Esophagus muscularis mucosa (tissue), 4 donors: ENCODE measurements around the gene KREMEN1. TPM values are rescaled to one million over a fixed set of nuclear protein-coding genes. Genes with fewer than 3 reads are reported as not detected.

Experiments used
- DNase-seq: peaks from one replicate; pipeline ENCODE4 v3.0.0-alpha.2; 2017; ENCODE audit errors: extremely low spot score
- H3K27ac ChIP-seq, 4 donors: fragments of 200-600 bp; sonication (generic); replicated peaks in 1 of 4; 1 replicate in 3 of 4; 2 replicates in 1 of 4; pipeline ENCODE4 v1.5.1; 2016 to 2019; ENCODE audit warnings: mild to moderate bottlenecking in 1 of 4
- H3K27me3 ChIP-seq, 4 donors: fragments of 200-600 bp; sonication (generic); one replicate each; pipeline versions ENCODE4 v1.5.1 to v1.6.0; 2016 to 2019
- H3K36me3 ChIP-seq, 4 donors: fragments of 200-600 bp; sonication (generic); one replicate each; pipeline ENCODE4 v1.5.1; 2016 to 2019
- H3K4me1 ChIP-seq, 4 donors: fragments of 200-600 bp; sonication (generic); one replicate each; pipeline ENCODE4 v1.5.1; 2016 to 2019
- H3K4me3 ChIP-seq, 4 donors: fragments of 200-600 bp; sonication (generic); 1 replicate in 2 of 4; 2 replicates in 2 of 4; pipeline ENCODE4 v1.5.1; 2016 to 2019; ENCODE audit warnings: mild to moderate bottlenecking in 4 of 4, moderate library complexity in 1 of 4
- H3K9me3 ChIP-seq, 4 donors: fragments of 200-600 bp; sonication (generic); 1 replicate in 3 of 4; 2 replicates in 1 of 4; pipeline ENCODE4 v1.5.1; 2016 to 2019
- EP300 ChIP-seq: sonication (generic); formaldehyde crosslinking; IDR thresholded peaks from one replicate; pipeline ENCODE4 v1.6.1; 2017; ENCODE audit warnings: antibody characterized with exemption
- POLR2A ChIP-seq: fragments of 450-650 bp; IDR thresholded peaks from one replicate; pipeline ENCODE4 v1.6.1; 2017; ENCODE audit warnings: antibody characterized with exemption, moderate library complexity, mild to moderate bottlenecking, low read depth
- POLR2AphosphoS5 ChIP-seq, 2 donors: sonication (generic); formaldehyde crosslinking; IDR thresholded peaks; one replicate each; pipeline ENCODE4 v1.6.1; 2017; ENCODE audit warnings: antibody characterized with exemption in 2 of 2
- WGBS: methylation state at CpG from one replicate; pipeline ENCODE4 v1.1.5; 2018; 5-methylcytosine and 5-hydroxymethylcytosine counted together
- intact Hi-C: fragments of 100-400 bp; cut with DNase I; formaldehyde crosslinking; loops from one replicate; pipeline ENCODE4 v1.15.1; 2023
- total RNA-seq, 4 donors: library from RNA; depleted of rRNA; stranded (reverse); fragments of >200 nt; gene quantifications; one replicate each; pipeline versions ENCODE4 v1.1.0 to v1.2.1, GENCODE V29; 2016
- TF ChIP-seq, protein P1 (sequence below), 3 experiments: fragments of 200-600 bp in 2 of 3; fragments of 450-650 bp in 1 of 3; sonication (generic) in 2 of 3; IDR thresholded peaks; one replicate each; pipeline ENCODE4 v1.5.1; 2017 to 2019; ENCODE audit warnings: antibody characterized with exemption in 3 of 3, mild to moderate bottlenecking in 2 of 3, moderate library complexity in 1 of 3

The KREMEN1 gene
- total RNA-seq, 4 donors from 2014 or later, result 8.7 to 14.6 (median 12.4) TPM

DNA sequence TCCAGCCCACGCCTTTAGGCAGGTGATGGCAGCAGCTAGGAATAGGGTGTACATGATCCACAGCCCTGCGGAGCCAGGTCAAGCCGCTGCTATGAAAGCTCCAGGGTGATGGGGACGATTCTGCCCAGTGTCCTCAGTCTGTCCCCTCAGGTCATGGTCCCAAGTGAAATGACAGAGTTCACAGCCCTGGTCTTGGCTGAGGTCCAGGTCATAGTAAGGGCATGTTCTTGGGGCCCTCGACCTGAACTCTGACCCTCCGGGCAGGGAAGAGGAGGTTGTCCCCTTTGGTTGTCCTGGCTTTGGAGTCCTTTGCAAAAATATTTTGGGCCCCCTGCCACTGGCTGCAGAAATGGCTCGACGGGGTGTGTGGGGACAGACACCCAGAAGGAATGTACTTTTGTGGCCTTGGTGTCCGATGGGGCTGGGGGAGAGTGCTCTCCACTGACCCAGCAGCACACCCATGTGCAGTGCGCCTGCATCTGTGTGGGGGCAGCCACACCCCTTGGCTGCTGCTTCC lies 18.5 kb upstream of the KREMEN1 start:
- DNase-seq, result no peak
- WGBS, result 87% methylated on average over 8 of the region's 10 CpGs
- H3K4me3 ChIP-seq, result no peak overlapping the region
- H3K9me3 ChIP-seq, result no peaks in the 10 kb centered on the region
- intact Hi-C loops, result no loop called here
- no peak overlapping the region for H3K27ac ChIP-seq
- peaks cover 8 to 21% (median 16%) of the 10 kb centered on the region in 4 donors for H3K36me3 ChIP-seq
- no peaks in the 10 kb centered on the region for H3K4me1 ChIP-seq
- H3K27me3 ChIP-seq, result no peaks in the 10 kb centered on the region
- TF ChIP-seq POLR2AphosphoS5 (IDR thresholded peaks at IDR 0.05), result no peak
- TF ChIP-seq POLR2A, result no peak
- no peak for TF ChIP-seq EP300
- TF ChIP-seq, protein P1, sequence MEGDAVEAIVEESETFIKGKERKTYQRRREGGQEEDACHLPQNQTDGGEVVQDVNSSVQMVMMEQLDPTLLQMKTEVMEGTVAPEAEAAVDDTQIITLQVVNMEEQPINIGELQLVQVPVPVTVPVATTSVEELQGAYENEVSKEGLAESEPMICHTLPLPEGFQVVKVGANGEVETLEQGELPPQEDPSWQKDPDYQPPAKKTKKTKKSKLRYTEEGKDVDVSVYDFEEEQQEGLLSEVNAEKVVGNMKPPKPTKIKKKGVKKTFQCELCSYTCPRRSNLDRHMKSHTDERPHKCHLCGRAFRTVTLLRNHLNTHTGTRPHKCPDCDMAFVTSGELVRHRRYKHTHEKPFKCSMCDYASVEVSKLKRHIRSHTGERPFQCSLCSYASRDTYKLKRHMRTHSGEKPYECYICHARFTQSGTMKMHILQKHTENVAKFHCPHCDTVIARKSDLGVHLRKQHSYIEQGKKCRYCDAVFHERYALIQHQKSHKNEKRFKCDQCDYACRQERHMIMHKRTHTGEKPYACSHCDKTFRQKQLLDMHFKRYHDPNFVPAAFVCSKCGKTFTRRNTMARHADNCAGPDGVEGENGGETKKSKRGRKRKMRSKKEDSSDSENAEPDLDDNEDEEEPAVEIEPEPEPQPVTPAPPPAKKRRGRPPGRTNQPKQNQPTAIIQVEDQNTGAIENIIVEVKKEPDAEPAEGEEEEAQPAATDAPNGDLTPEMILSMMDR (IDR thresholded peaks at IDR 0.05), result no peak

DNA sequence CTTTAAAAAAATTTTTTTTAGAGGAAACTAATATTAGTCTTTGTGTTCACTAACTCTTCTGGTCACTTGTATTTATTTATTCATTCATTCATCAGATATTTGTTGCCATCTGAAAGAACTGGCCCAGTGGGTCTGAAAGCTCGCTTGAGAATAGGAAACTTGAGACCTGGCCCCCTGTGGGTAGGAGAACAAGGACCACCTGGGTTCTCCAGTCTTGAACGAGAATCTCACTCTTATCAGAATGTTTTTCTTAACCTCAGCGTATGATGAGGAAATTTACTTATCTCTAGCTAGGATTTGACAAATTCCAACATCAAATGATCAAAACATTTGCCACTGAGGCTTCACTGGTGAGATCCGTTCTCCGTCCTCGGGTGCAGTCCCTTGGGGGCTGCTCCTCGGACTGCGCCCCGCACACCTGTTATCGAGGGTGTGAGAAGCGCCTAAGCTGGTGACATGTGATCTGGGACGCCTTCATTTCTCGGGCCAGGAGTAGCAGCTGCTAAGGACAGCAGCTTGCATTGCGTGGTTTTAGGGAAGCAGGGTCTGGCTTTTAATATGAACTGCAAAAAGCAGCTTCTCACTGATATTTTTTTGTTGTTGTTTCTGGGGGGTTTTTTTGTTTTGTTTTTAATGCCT lies 17.5 kb upstream of the KREMEN1 start:
- H3K4me1 ChIP-seq, result no peaks in the 10 kb centered on the region
- no peak for TF ChIP-seq EP300
- TF ChIP-seq POLR2A, result no peak
- no peak for TF ChIP-seq POLR2AphosphoS5 (IDR thresholded peaks at IDR 0.05)
- TF ChIP-seq, protein P1 (IDR thresholded peaks at IDR 0.05), result no peak
- no peak for DNase-seq
- WGBS, result 84% methylated on average over 14 of the region's 14 CpGs
- intact Hi-C loops, result no loop called here
- H3K9me3 ChIP-seq, result no peaks in the 10 kb centered on the region
- H3K27ac ChIP-seq, result no peak overlapping the region
- H3K36me3 ChIP-seq, result peaks cover 0 to 11% (median 6%) of the 10 kb centered on the region in 4 donors
- no peaks in the 10 kb centered on the region for H3K27me3 ChIP-seq
- no peak overlapping the region for H3K4me3 ChIP-seq

DNA sequence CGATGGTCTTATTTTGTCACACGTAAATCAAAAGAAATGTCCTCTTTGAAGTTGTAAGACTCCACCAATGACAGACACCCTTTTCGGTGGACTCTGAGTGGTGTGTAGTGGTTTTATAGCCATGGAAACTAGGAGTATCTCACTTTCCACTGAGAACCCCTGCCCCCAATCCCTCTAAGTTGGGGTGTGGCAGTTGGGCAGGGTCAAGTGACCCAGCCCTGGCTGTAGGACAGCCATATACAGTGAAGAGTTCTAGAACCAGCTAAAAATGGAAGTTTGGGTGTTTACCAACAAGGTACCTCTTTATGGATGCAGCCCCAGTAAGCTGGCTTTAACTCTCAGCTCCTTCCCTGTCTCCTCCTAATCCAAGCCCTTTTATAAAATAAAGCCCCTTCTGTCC lies 16.4 kb upstream of the KREMEN1 start:
- intact Hi-C loops, result no loop called here
- DNase-seq, result no peak
- Histone ChIP-seq H3K27me3 (no peaks in the 10 kb centered on the region), H3K4me3 (no peak overlapping the region), H3K9me3 (no peaks in the 10 kb centered on the region), H3K4me1 (no peaks in the 10 kb centered on the region), H3K36me3 (no peaks in the 10 kb centered on the region), H3K27ac (no peak overlapping the region)
- 97% methylated on average over 3 of the region's 3 CpGs for WGBS
- TF ChIP-seq, protein P1 (IDR thresholded peaks at IDR 0.05), result no peak
- TF ChIP-seq POLR2A (no peak), EP300 (no peak), POLR2AphosphoS5 (IDR thresholded peaks at IDR 0.05) (no peak)

DNA sequence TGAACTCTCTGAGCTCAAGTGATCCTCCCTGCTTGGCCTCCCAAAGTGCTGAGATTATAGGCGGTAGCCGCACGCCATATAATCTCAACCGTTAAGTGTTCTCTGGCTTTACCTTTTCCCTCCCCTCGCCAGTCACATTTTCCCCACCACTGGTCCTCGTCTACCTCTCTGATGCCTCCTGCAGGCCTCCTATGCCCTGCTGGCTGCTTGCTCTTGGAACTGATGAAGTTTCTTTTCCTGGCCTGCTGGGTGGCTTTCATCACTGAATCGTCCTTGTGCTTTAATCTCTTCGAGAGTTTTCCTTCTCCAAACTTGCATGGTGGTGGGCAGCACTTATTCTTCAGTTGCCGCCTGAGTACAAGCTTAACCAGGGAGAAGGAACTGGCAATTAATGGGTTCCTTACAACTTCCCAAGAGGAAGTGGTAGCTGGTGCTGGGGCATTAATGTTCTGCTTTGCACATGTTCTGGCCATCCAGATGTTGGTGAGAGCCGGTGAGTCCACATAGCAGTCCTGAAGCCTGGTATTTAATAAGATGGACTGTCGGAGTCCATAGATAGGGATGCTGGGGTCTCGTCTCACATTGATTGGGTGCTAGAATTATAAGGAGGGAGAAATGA lies 12.5 kb upstream of the KREMEN1 start:
- H3K4me3 ChIP-seq, result no peak overlapping the region
- 89% methylated on average over 12 of the region's 12 CpGs for WGBS
- H3K4me1 ChIP-seq, result no peaks in the 10 kb centered on the region
- DNase-seq, result no peak
- H3K27me3 ChIP-seq, result peaks cover 0 to 4% (median 0%) of the 10 kb centered on the region in 4 donors
- H3K27ac ChIP-seq, result no peak overlapping the region
- H3K36me3 ChIP-seq, result no peaks in the 10 kb centered on the region
- TF ChIP-seq POLR2AphosphoS5 (IDR thresholded peaks at IDR 0.05) (no peak), POLR2A (no peak), EP300 (no peak)
- TF ChIP-seq, protein P1 (IDR thresholded peaks at IDR 0.05), result no peak
- intact Hi-C loops, result no loop called here
- no peaks in the 10 kb centered on the region for H3K9me3 ChIP-seq
